Activated CD4-positive, CD25-positive, alpha-beta regulatory T cell (primary cell): ENCODE results near the gene GSN.
"Not testable (repeated sequence)": the region's sequence is repeated elsewhere in the genome, so short reads cannot be mapped to it uniquely, and the experiment has no call there.

Experiments used
- DNase-seq, 4 experiments: peaks; one replicate each; lab custom pipeline; 2025; lab: John Stamatoyannopoulos, UW

GSN gene

DNA sequence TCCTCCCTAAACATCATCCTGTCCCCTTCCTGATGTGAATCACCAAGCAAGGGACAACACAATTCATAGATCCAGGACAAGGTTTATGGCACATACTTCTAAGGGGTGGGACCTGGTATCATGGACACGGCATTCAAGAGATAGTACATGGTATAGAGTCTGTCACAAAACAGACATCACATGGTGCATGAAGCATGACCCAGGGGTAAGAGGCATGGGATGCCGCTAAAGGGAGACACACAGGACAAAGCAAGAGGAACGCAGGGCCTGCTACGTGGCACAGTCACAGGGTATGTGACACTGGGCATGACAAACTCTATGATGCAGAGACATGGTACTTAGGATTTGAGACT is 20.7 kb downstream of the GSN start:
- DNase-seq = no peak

DNA sequence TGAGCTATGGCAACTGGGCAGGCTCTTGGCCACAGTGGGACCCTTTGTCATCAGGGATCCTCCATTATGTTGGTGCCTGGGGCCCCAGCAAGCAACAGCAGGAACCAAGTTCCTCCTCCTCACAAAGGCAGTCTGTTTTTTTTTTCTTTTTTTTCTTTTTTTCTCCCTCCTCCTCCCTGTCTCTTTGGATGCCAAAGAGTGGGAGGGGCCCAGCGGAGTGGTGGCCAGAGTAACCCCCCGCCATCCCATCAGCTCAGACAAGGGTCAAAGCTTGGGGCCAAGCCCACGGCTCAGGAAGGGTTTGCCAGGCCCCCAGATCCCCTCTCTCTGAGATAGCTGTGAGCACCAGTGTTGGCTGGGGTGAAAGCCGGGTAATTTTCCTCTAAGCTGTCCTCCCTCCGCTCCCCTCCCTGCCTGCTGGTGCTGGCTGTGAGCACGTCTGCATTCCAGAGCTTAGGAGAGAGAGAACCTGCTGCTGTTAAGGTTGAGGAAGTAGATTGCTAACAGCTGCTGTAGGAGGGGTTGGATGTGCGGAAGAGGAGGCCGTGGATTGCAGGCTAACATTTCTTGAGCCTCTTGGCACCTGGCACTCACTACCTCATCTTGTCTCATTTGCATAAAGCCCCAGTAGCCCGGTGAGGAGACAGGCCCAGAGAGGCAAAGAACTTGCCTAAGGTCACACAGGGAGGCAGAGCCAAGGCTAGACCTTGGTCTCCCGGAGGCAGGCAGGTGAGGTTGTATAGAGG is 21.2 kb downstream of the GSN start:
- no peak for DNase-seq

DNA sequence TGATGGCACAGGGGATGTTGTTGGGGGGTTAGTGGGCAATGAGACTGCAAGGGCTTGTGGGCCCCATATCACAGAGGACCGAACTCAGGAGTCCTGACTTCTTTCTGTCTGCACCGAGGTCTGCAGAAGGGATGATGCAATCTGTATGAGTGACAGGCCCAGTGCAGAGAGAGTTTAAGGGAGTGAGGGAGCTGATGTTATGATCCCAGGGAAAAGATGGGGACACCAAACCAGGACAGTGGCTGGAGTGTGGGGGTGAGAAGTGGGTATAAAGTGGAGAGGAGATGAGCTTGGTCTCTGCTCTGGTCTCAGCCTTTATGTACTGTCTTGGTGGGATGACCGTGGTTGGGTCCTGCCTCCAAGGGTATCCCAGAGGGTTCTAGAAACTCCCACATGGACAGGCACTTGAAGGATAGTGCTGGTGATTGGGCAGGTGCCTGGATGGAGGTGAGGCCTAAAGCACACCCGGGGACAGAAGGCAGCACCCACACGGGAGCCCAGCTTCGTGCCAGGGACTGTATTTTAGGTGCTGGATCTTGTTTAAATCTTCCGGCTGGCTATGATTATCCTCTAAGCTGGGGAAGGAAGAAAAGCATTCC is 21.9 kb downstream of the GSN start:
- DNase-seq = no peak

DNA sequence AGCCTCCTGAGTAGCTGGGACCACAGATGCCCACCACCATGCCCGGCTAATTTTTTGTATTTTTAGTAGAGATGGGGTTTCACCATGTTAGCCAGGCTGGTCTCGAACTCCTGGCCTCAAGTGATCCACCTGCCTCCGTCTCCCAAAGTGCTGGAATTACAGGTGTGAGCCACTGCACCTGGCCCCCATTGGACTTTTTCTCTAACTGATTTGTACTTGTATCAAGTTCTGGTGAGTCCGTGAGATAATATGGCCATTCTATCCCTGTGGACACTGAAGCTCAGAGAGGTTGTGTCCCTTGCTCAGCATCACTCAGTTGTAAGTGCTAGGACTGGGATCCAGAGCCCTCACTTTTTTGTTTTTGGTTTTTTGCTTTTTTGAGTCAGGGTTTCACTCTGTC is 23.6 kb downstream of the GSN start:
- not testable (repeated sequence) for DNase-seq

DNA sequence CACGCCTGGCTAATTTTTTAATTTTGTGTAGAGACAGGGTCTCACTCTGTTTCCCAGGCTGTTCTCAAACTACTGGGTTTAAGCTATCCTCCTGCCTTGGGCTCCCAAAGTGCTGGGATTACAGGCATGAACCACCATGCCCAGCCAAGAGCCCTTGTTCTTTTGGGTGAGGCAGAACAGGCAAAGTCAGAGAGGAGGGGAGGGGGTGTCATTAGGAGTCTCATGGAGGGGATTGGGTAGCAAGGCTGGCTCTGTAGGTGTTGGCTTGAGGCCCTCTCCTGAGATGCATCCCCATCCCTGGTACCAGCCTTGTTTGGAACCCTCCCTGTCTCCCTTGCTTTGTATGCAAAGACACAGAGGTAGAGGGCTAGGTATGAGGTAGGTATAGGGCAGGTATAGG is 24.1 kb downstream of the GSN start:
- no peak for DNase-seq

DNA sequence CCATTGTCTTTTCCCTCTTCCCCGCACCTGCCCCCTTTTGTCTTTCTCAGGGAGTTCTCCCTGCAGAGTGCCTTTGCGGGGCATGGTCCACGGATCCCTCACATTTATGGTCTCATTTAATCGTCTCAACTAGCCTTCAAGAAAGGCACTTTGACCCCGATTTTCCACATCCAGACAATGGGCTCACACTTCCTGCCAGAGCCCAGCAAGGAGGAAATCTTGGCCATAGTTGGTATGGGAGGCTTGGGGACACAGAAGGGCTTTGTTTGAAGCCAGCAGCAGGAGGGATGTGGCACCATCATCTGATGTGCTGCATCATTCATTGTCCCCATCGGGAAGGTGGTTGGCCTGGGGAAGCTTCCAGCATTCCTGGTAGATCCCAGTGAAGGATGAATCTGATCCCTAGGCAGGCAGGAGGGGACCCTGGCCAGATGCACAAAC is 24.9 kb downstream of the GSN start:
- no peak for DNase-seq

DNA sequence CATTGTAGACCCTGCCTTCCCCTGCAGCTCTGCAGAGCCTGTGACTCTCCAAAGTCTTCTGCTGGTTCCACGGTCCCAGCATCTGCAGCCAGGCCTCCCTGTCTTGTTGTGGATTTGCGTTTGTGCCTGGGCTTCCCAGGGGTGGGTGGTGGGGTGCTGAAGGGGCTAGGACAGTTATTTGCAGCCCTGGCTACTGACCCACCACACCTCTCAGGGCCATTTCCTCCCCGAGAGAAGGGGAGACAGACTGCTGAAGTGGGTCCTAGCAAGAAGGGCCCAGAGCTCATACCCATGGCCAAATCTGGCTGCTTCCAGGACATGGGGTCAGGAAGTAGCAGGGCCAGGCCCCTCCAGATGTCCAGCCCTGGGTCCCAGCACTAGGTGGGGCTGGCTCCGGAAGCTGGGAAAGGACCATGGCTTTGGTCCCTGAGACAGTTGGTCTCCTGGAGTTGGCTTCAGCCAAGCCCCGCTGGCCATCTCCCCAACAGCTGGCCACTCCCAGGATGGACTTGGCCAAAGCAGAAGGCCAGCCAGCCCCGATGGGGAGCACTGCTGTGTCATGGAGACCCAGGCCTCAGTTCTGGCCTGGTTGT is 26.3 kb downstream of the GSN start:
- DNase-seq = no peak

DNA sequence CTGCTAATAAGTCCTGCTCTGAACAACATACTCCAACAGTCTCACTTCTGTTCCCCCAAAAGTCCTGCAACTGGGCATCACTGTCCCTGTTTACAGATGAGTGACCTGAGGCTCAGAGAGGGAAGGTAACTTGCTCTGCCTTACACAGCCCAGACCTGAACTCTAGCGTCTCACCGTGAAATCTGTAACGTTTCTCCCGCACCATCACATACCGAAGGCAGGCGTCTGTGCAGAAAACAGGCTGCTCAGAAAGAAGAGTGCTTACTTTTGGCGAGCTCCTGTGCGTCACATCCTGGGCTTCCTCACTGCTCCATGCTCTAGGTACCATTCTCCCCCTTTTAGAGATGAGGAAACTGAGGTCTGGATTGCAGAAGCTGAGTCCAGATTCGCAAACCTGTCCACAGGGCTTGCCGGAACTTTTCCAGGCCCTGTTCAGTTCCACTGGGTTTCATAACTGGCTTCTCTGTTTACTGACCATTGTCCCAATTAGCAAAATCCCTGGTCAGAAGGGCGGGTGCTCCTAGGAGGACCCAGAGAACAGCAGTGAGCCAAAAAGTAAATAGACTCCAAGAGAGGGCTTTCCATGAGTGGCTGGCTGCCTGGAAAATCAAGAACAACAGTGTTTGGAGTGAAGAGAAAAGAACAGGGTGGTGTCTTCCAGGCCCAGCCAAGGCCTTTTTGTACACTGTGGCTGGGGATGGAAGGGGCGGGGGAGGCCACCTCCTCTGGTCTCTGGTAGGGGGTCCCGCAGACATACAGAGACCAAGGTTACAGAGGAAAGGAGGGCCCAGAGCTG is 27.1 kb downstream of the GSN start:
- no peak for DNase-seq

DNA sequence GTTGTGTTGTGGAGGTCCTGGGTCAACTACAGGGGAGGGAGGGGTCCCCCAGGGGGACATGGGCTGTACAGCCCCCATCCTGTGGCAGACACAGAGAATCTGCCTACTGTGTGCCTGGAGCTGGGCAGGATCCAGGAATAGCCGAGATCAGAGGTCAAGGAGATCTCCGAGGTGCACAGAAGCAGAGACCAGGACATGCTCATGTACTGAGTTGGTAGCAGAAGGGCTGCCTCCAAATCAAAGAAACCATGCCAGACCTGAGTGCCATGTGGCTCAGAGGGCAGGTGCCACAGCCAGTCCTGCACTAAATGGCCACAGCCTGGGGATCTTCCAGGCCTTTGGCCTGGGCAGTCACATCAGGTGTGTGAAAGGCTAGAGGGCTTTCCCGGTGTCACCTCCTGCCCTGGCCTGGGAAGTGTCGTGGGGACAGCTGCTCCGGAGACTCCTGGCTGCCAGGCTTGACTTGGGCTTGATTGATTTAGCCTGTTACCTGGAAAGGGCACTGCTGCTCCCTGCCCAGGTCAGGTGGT is 27.8 kb downstream of the GSN start:
- DNase-seq = no peak

DNA sequence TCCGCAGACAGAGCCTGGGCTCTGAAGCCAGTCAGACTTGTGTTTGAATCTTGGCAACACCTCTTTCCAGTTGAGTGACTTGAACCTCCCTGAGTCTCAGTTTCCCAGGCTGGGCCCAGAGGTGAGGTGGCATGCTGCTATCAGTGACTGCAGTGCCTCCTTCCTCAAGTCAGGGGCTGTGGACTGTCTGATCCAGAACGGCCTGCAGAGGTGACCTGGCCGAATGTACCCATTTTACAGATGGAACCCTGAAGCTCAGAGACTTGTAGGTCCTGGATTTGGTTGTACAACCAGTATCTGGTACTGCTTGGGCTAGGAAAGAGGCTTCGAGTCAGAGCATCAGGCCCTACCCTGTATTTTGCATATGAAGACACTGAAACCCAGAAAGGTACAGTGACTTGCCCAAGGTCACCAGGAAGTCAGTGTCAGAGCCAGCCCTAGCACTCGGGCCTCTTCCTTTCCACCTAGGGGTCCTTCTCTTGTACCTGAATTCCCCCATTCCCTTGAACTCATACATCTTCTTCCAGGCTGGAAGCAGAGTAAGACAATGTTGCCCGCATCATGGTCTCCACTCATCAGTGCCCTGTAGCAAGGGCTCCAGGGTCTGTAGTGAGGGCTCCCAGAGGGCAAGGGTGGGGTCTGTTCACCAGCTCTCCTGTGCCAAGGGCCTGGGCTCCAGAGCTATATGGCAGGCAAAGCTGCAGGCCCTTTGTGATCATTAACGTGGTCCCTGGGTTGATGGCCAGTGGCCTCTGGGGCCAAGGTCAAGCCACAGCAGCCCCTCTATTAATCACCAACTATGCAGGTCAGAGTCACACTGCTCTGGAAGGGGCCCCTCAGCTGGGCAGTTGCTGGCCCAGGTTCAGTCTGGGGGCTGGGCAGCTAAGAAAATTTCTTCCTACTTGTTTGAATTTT is 28.5 kb downstream of the GSN start:
- DNase-seq = no peak

DNA sequence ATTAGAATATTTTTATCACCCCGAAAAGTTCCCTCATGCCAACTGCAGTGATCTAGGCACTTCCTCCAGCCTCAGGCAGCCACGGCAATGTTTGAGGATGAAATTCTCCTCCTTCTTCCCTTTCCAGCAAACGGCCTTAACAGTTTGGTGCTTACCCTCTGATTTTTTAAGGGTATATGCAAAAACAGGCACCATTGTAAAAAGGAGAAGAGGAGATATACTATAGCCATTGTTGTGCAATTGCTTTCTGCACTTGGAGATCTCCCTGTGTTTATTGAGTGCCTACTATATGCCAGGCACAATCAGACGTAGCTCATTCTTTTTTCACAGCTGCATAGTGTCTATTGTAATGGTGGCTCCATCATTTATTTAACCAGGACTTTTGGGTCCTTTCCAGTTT is 29.4 kb downstream of the GSN start:
- DNase-seq = no peak

DNA sequence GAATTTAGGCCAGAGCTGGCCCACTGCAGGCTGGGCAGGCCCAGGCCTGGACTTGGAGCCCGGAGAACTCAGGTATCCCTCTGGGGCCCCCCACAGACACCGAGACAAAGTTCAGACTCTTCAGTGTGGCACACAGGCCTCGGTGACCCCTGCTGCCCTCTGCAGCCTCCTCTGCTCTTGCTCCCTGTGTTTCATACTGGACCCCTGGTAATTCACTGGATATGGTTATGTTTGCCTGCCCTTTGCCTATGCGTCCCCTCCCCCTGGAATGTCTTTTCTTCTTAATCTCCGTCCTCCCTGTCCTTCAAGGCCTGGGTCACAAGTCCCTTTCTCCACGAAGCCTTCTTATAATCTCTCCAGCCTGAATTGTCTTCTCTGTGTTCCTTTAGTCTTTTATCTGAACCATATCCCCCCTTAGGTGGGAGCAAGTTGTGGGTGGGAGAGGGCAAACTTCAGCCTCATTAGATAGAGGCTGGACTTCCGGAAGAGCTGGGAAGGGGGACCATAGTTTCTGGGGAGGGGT is 30.1 kb downstream of the GSN start:
- DNase-seq = no peak

DNA sequence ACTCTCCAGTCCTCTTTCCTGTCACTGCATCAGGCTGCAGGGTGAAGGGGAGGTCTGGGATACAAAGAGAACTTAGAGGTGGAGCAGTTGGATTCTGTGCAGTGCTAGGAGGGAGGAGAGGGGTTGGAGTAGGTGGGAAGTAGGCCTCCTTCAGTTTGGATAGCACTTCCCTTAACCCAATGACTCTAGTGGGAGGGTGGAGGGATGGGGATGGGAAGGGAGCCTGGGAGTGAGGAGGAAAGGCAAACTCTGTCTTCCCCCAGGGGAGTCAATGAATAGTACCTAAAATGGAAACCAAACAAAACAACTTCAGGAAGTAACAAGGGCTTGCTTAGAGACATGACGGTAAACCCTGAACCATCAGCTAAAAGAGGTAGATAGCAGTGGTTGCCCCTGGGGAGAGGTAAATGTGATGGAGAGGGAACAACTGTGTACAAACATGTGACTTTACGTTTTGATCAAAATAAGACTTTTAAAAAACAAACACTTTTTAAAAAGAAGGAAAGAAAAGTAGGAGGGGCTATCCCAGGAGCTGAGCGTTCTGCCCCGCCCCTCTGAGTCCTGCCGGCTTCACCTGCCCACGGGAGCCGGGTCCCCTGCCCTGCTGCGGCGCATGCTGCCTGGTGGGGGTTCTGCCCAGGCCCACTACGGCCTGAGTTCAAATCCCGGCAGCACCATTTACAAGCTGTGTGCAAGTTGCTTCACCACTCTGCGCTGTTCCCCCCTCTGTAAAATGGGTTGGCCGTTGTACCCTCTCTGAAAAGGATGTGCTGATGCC is 30.9 kb downstream of the GSN start:
- no peak for DNase-seq

DNA sequence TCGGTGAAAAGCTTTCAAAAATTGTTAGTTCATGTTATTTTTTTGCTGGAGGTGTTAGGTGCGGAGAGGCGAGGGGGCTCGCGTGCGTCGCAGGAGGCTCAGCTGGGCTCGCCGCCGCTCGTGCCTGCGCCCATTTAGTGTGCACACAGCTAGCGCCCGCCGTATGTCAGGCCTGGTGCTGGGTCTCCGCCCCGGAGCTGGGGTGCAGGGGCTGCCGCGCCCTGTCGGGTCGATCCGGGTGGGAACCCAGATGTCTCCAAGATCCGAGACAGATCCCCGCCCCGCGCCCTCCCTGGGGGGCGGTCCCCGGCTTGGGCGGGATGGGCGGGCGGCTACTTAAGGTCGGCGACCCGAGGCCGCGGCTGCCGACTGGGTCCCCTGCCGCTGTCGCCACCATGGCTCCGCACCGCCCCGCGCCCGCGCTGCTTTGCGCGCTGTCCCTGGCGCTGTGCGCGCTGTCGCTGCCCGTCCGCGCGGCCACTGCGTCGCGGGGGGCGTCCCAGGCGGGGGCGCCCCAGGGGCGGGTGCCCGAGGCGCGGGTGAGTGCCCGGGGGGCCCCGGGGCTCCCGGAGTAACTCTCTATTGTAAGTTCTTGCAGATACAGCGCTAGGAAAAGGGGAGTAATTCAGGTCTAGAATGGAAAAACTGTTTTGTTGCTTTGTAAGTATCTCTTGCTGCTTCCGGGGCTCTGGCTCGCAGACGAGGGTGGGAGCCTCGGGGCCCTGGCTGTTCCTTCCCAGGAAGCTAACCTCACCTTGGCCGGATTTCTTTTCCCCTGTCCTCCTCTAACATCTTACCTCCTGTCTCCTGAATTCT is 31.7 kb downstream of the GSN start:
- DNase-seq = no peak

DNA sequence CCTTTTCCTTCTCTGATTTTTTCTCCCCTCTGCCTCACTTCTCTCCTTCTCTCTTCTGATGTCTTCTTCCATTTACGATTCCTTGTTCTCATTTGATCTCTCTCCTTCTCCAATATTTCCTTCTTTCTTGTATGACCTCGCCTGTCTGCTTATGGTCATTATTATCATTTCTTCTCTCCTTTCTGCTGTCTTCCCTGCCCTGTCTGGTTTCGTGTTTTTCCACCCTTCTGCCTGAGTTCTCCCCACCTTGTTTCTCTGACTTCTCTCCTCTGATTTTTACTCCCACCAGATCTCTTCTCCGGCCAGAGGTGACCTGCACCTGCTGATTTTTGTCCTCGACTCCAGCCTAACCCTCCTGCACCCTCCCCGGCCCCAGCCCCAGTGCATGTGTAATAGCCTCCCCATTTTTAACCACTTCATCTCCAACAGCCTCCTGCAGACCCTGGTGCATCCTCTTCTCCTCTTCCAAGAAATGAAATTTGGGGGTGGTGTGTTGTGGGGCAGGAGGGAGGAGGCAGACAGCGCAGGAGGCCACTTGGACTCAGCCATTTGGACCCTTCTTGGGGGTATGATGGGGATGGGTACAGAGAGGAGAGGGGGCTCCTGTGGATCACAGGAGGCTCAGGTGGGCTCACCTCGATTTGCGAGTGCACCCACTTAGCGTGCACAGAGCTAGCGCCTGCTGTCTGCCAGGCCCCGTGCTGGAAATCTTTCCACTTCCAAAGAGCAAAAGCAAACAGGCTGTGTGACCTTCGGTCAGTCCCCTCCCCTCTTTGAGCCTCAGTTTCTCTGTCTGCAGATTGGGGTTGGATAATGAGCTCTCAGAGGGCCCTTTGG is 32.5 kb downstream of the GSN start:
- no peak for DNase-seq

DNA sequence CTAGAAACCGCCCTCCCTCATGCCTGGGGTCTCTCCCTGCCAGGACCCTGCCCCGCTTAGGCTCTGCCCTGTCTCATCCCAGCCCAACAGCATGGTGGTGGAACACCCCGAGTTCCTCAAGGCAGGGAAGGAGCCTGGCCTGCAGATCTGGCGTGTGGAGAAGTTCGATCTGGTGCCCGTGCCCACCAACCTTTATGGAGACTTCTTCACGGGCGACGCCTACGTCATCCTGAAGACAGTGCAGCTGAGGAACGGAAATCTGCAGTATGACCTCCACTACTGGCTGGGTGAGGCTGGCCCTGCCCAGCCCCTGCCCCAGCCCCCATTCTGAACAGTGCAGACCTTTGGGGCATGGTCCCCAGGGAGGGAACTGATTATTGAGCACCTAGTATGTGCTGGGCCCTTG is 33.9 kb downstream of the GSN start:
- DNase-seq = no peak

DNA sequence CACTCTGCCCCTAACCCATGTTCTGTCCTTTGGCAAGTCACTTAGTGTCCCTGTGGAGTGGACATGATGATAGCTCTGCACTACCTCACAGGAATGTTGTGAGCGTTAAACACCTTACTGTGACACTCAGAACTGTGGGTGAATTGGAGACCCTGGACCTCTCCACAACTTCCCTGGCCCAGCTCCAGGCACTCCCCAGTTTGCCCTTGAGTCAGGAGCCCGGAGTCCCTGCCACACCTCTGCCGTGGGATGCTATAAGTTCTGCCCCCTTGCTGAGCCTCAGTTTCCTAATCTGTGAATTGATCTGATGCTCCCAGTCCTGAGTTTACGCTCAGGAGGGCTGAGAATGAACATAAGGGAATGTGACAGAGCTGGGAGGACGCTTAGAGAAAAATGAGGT is 34.4 kb downstream of the GSN start:
- DNase-seq = no peak

DNA sequence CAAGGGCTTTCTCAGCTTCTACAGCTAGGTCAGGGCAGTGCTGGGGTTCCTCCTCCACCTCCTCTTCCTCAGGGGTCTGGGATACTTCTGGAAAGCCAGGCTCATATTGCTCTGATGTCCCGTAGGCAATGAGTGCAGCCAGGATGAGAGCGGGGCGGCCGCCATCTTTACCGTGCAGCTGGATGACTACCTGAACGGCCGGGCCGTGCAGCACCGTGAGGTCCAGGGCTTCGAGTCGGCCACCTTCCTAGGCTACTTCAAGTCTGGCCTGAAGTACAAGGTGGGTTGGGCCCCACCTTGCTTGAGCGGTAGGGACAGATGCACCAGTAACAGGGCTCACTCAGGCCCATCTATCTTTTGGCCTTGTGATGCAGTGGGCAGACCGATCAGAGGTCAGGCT is 34.8 kb downstream of the GSN start:
- DNase-seq = no peak
